Mononuclear cell (primary cell): Measurements from ENCODE around the gene TDRKH. TPM values are rescaled to one million over a fixed set of nuclear protein-coding genes. Genes with fewer than 3 reads are reported as not detected.
A peak's percentile ranks its signal among the peaks of the same experiment; 100 is the strongest.

Experiments used
- H3K27me3 ChIP-seq: 2 replicates; pipeline ENCODE4 v1.6.0; 2011; ENCODE audit warnings: low read length, control low read depth; ENCODE audit not compliant: insufficient read depth
- H3K4me1 ChIP-seq: 2 replicates; pipeline ENCODE4 v1.5.1; 2011; ENCODE audit warnings: mild to moderate bottlenecking, low read length, control low read depth; ENCODE audit not compliant: insufficient read depth
- H3K4me3 ChIP-seq: 2 replicates; pipeline ENCODE4 v1.5.1; 2011; ENCODE audit warnings: mild to moderate bottlenecking, low read length, moderate library complexity
- H3K9me3 ChIP-seq: 2 replicates; pipeline ENCODE4 v1.5.1; 2011; ENCODE audit warnings: low read depth, mild to moderate bottlenecking, control low read depth, low read length
- total RNA-seq: library from RNA; depleted of rRNA; stranded (reverse); fragments of >200 nt; gene quantifications from one replicate; pipeline ENCODE4 v1.2.3, GENCODE V29; 2012

Gene TDRKH
- total RNA-seq: 1.2 TPM

DNA sequence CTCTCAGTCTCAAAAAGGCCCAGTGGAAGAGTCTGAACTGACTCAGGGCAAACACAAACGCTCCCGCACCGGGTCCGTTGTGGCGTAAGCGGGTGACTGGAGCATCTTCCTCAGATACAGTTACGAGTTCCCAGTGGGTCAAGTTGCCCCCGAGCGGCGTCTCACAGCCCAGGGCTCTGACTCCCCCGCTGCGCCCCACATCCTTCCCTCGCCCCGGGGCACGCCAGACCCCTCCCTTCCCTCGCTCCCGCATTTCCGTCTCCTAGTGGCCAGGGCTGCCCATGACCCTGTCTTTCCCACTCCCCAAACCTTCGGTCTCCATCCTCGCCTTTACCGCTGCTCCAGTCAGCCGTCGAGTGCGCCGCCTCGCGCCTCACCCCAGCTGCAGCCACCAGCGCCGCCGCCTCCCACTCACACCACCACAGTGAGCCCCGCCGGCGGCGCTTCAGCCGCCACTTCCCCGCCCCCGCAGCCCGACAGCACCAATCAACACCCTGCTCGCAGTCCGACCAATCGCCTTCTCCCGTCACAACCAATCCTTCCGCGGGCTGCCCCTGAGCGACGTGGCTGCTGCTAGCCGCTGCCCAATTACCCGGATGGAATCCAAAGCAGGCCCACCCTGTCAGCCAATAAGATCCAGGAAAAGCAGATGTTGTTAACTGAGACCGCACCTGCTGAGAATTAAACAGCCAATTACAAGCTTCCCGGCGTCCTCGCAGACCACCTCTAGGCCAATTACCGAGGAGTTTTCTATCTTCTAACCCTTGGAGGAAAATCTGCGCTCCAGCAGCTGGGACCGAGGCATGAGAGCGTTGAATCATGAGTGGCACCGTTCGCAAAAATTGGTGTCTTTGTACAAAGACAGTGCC lies at the start of gene TDRKH:
TSS of gene TDRKH (minus strand) at position 430 of the 869 bp plus-strand sequence. CDS start 7,478 bp downstream, outside the sequence.
- Histone ChIP-seq H3K27me3 (no peaks in the 10 kb centered on the region), H3K4me3 (peak within 1 kb of the TSS; percentile 84), H3K4me1 (peaks cover 10% of the 10 kb centered on the region), H3K9me3 (no peaks in the 10 kb centered on the region)

- no peaks in the 10 kb centered on the region for H3K9me3 ChIP-seq
- H3K4me3 ChIP-seq: peak within 1 kb of the TSS; percentile 24
- peaks cover 47% of the 10 kb centered on the region for H3K4me1 ChIP-seq
- peaks cover 35% of the 10 kb centered on the region for H3K27me3 ChIP-seq
Observed at GRCh38 chr1:151839457-151840403, 49.4 kb upstream of the TDRKH start, which contains the start of gene C2CD4D. TSS of gene C2CD4D (minus strand) at chr1:151839820. CDS start at chr1:151838989, 831 bp downstream.

GRCh38 chr1:151839082-151839412 lies 48.7 kb upstream of the TDRKH start:
- H3K27me3 ChIP-seq: peaks cover 35% of the 10 kb centered on the region
- peak overlapping the region; percentile 24 for H3K4me3 ChIP-seq
- no peaks in the 10 kb centered on the region for H3K9me3 ChIP-seq
- H3K4me1 ChIP-seq: peaks cover 54% of the 10 kb centered on the region

GRCh38 chr1:151838222-151839081 lies 48.2 kb upstream of the TDRKH start:
- H3K4me1 ChIP-seq: peaks cover 59% of the 10 kb centered on the region
- H3K9me3 ChIP-seq: no peaks in the 10 kb centered on the region
- peak overlapping the region; percentile 24 for H3K4me3 ChIP-seq
- H3K27me3 ChIP-seq: peaks cover 35% of the 10 kb centered on the region

DNA sequence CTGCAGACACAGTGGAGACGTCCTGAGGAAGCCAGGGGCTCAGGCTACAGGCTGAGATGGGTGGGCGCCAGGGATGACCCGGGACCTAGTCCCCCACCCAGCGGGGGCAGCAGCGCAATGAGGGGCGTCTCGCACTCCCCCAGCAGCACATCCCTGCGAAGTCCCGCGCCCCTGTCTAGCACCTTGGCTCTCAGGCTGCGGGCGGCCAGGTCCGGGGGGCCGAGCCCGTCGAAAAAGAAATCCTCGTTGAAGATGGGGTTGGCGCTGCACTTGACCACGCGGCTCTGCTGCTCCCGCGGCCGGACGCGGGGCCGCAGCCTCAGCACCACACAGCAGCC lies 47.6 kb upstream of the TDRKH start:
- H3K4me3 ChIP-seq: no peak overlapping the region

GRCh38 chr1:151837197-151837596 lies 46.9 kb upstream of the TDRKH start:
- Histone ChIP-seq H3K4me1 (peaks cover 72% of the 10 kb centered on the region), H3K9me3 (no peaks in the 10 kb centered on the region), H3K4me3 (no peak overlapping the region), H3K27me3 (peaks cover 35% of the 10 kb centered on the region)

More for the DNA sequence above, 47.6 kb upstream of the TDRKH start:
- Histone ChIP-seq H3K4me1 (peaks cover 65% of the 10 kb centered on the region), H3K27me3 (peaks cover 35% of the 10 kb centered on the region), H3K9me3 (no peaks in the 10 kb centered on the region)

GRCh38 chr1:151835596-151835995 lies 45.3 kb upstream of the TDRKH start:
- H3K4me1 ChIP-seq: peaks cover 85% of the 10 kb centered on the region
- H3K27me3 ChIP-seq: peaks cover 28% of the 10 kb centered on the region
- no peak overlapping the region for H3K4me3 ChIP-seq
- no peaks in the 10 kb centered on the region for H3K9me3 ChIP-seq

GRCh38 chr1:151834239-151834638 lies 43.9 kb upstream of the TDRKH start:
- no peaks in the 10 kb centered on the region for H3K9me3 ChIP-seq
- peaks cover 14% of the 10 kb centered on the region for H3K27me3 ChIP-seq
- H3K4me3 ChIP-seq: no peak overlapping the region
- peaks cover 88% of the 10 kb centered on the region for H3K4me1 ChIP-seq

- H3K27me3 ChIP-seq: peaks cover 8% of the 10 kb centered on the region
- H3K9me3 ChIP-seq: no peaks in the 10 kb centered on the region
- H3K4me1 ChIP-seq: peaks cover 88% of the 10 kb centered on the region
- no peak overlapping the region for H3K4me3 ChIP-seq
Observed at GRCh38 chr1:151833172-151833900, 43.0 kb upstream of the TDRKH start.

DNA sequence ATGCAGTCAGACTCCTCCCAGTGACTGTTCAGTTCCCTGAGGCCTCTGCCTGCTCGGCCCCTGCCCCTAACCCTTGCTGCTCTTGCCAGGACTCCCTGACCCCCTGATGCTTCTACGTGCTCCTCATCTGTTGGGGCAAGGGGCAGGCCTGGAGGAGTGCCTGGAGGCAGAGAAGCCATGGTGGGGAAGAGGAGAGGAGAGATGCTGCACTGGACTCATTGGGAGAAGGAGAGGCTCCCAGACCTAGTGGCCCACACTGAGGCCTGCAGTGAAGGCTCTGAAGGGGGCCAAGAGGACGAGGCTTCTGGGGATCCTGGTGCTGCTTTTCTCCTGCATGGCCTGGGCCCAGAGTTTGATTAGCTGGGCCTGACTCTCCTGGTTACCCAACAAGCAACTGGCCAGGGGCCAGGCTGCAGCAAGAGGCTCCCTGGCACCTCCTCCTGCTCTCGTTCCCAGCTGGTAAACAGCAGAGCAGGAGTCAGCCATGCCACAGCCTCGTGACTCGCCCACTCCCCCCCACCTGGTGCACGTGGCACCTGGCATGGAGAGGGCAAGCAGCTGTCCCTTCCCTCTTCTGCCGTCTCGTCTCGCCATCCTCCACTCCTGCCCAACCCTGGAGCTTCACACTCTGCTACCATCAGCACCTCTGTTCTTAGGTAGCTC lies 42.1 kb upstream of the TDRKH start:
- H3K4me3 ChIP-seq: no peak overlapping the region
- peaks cover 4% of the 10 kb centered on the region for H3K27me3 ChIP-seq
- no peaks in the 10 kb centered on the region for H3K9me3 ChIP-seq
- peaks cover 88% of the 10 kb centered on the region for H3K4me1 ChIP-seq

DNA sequence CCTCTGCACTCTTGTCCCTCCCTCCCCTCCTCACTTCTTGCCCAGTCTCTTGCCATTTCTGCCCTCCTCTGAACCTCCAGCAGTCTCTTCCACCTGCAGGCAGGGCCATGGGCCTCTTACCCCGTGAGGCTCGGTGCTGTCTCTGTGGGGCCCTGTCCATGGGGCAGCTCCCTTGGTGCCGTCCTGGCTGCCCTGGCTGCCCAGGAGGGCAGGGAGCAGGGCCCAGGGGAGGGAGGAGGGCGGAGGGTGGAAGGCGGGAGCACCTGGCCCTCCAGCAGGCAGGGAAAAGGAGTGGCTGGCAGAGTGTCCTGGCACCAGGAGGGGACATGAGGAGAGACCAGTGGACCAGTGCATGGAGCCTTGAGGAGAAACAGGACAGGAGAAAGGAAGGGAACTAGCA lies 41.3 kb upstream of the TDRKH start, which contains the start of gene RORC:
TSS of gene RORC (minus strand) at position 198 of the 400 bp plus-strand sequence. CDS start at position 160, 38 bp downstream.
- no peaks in the 10 kb centered on the region for H3K9me3 ChIP-seq
- H3K4me1 ChIP-seq: peaks cover 80% of the 10 kb centered on the region
- H3K27me3 ChIP-seq: no peaks in the 10 kb centered on the region
- H3K4me3 ChIP-seq: no peak within 1 kb of the TSS

DNA sequence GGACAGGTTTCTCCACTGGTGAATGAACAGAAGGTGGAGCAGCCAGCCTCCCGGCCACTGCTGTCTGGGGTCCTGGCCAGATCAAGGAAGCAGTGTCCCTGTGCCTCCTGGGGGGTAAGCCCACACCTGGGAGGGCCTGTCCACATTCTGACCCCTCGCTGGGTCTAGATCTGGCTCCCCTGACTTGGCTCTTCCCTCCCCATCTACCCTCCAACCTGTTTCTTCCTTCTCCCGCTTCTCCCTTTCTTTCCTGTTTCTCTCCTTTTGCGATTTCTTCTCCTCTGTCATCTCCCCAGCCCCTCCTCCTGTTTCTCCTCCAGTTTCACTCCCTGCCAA lies 40.9 kb upstream of the TDRKH start:
- Histone ChIP-seq H3K4me3 (no peak overlapping the region), H3K27me3 (no peaks in the 10 kb centered on the region), H3K9me3 (no peaks in the 10 kb centered on the region), H3K4me1 (peaks cover 78% of the 10 kb centered on the region)

- no peaks in the 10 kb centered on the region for H3K9me3 ChIP-seq
- no peak overlapping the region for H3K4me3 ChIP-seq
- peaks cover 74% of the 10 kb centered on the region for H3K4me1 ChIP-seq
- no peaks in the 10 kb centered on the region for H3K27me3 ChIP-seq
Observed at GRCh38 chr1:151830055-151830454, 39.8 kb upstream of the TDRKH start.
